PC-3 (cell line): ENCODE results near the gene SPSB1.

ENCODE experiments used
- CTCF ChIP-seq: fragments of 300-600 bp; sonication (generic); conservative IDR thresholded peaks from 2 replicates; pipeline ENCODE4 v1.5.1; 2017; ENCODE audit warnings: antibody characterized with exemption, low read depth, mild to moderate bottlenecking, low read length
- EZH2 ChIP-seq: fragments of 300-600 bp; sonication (generic); IDR thresholded peaks from one replicate; pipeline ENCODE4 v1.6.1; 2017; ENCODE audit warnings: antibody characterized with exemption, mild to moderate bottlenecking, low read length; ENCODE audit not compliant: unreplicated experiment

GRCh38 chr1:9300573-9300972 lies 7.9 kb downstream of the SPSB1 start:
- TF ChIP-seq CTCF = no peak
- no peak for TF ChIP-seq EZH2
